ENCODE measurements around the gene NKAPL. TPM values are rescaled to one million over a fixed set of nuclear protein-coding genes. Genes with fewer than 3 reads are reported as not detected.

The NKAPL gene
- total and polyA plus RNA-seq, 2 donors from 2014 or later: 1.2 to 1.7 TPM

DNA sequence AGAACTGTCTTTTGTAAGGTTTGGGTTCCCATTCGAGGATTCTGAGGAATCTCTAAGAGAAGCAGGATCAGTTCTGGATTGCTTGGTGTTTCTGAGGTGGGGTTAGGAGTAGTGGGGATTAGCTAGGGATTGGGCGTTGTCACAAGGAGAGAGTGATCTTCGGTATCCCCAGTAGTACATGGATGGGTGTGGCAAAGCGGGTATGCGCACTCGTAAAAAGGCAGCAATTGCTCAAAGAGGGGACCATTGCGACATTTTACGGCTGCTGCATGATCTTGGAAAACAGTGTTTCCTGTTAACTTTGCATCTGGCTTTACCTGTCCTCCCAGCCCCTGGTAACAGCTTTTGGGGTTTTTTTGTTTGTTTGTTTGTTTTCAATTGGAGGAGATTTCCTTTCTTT lies 43.7 kb upstream of the NKAPL start:
- H3K4me1 ChIP-seq (ENCODE audit: control insufficient read depth in 2 of 3, insufficient read depth in 2 of 3, low read depth in 1 of 3, low read length in 3 of 3): peaks cover 0 to 2% (median 0%) of the 10 kb centered on the region in 3 donors
- TF ChIP-seq, protein P1, sequence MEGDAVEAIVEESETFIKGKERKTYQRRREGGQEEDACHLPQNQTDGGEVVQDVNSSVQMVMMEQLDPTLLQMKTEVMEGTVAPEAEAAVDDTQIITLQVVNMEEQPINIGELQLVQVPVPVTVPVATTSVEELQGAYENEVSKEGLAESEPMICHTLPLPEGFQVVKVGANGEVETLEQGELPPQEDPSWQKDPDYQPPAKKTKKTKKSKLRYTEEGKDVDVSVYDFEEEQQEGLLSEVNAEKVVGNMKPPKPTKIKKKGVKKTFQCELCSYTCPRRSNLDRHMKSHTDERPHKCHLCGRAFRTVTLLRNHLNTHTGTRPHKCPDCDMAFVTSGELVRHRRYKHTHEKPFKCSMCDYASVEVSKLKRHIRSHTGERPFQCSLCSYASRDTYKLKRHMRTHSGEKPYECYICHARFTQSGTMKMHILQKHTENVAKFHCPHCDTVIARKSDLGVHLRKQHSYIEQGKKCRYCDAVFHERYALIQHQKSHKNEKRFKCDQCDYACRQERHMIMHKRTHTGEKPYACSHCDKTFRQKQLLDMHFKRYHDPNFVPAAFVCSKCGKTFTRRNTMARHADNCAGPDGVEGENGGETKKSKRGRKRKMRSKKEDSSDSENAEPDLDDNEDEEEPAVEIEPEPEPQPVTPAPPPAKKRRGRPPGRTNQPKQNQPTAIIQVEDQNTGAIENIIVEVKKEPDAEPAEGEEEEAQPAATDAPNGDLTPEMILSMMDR (IDR thresholded peaks at IDR 0.05; ENCODE audit: borderline replicate concordance, extremely low read depth, insufficient read depth): no peak
- H3K4me3 ChIP-seq (ENCODE audit: low read length in 3 of 3): no peak overlapping the region
- H3K27ac ChIP-seq (ENCODE audit: low read depth in 2 of 2, low read length in 2 of 2): no peak overlapping the region
- H3K9me3 ChIP-seq (ENCODE audit: control insufficient read depth in 2 of 3, insufficient read depth in 1 of 3, low read length in 3 of 3): no peaks in the 10 kb centered on the region
- no peak for DNase-seq
- H3K27me3 ChIP-seq (ENCODE audit: control insufficient read depth, insufficient read depth, low read length): peaks cover 44% of the 10 kb centered on the region
- FAIRE-seq: no peak
- intact Hi-C loops (cut with DNase I): no loop called here
- no peak overlapping the region for H3K9ac ChIP-seq (ENCODE audit: low read length in 3 of 3)
- H3K36me3 ChIP-seq (ENCODE audit: control insufficient read depth in 2 of 3, insufficient read depth in 3 of 3, low read length in 3 of 3): no peaks in the 10 kb centered on the region

DNA sequence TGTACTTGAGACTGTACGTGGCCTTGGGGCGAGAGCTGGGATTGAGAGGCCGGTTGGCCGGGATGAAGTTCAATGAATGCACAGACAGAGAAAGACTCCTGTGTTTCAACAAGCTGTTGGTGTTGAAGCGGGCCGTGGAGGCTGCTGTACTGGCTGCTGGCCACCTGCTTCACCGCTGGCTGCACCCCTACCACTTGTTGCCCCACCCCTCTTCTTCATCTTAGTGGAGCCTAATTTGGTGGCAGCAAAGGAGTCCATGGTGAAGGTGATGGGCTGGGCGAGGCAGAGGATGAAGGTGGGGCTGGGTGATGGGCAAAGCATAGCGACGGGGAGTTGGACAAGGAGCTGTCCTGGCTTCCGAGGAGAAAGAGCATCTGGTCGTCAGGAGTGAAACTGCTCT lies 41.2 kb upstream of the NKAPL start:
- intact Hi-C loops (cut with DNase I): no loop called here
- H3K9ac ChIP-seq (ENCODE audit: low read length in 3 of 3): no peak overlapping the region
- H3K27ac ChIP-seq (ENCODE audit: low read depth in 2 of 2, low read length in 2 of 2): no peak overlapping the region
- no peaks in the 10 kb centered on the region for H3K9me3 ChIP-seq (ENCODE audit: control insufficient read depth in 2 of 3, insufficient read depth in 1 of 3, low read length in 3 of 3)
- H3K4me3 ChIP-seq (ENCODE audit: low read length in 3 of 3): no peak overlapping the region
- TF ChIP-seq, protein P1 (IDR thresholded peaks at IDR 0.05; ENCODE audit: borderline replicate concordance, extremely low read depth, insufficient read depth): no peak
- H3K27me3 ChIP-seq (ENCODE audit: control insufficient read depth, insufficient read depth, low read length): peaks cover 34% of the 10 kb centered on the region
- no peaks in the 10 kb centered on the region for H3K36me3 ChIP-seq (ENCODE audit: control insufficient read depth in 2 of 3, insufficient read depth in 3 of 3, low read length in 3 of 3)
- H3K4me1 ChIP-seq (ENCODE audit: control insufficient read depth in 2 of 3, insufficient read depth in 2 of 3, low read depth in 1 of 3, low read length in 3 of 3): peaks cover 0 to 2% (median 0%) of the 10 kb centered on the region in 3 donors
- FAIRE-seq (no peak), DNase-seq (no peak)

DNA sequence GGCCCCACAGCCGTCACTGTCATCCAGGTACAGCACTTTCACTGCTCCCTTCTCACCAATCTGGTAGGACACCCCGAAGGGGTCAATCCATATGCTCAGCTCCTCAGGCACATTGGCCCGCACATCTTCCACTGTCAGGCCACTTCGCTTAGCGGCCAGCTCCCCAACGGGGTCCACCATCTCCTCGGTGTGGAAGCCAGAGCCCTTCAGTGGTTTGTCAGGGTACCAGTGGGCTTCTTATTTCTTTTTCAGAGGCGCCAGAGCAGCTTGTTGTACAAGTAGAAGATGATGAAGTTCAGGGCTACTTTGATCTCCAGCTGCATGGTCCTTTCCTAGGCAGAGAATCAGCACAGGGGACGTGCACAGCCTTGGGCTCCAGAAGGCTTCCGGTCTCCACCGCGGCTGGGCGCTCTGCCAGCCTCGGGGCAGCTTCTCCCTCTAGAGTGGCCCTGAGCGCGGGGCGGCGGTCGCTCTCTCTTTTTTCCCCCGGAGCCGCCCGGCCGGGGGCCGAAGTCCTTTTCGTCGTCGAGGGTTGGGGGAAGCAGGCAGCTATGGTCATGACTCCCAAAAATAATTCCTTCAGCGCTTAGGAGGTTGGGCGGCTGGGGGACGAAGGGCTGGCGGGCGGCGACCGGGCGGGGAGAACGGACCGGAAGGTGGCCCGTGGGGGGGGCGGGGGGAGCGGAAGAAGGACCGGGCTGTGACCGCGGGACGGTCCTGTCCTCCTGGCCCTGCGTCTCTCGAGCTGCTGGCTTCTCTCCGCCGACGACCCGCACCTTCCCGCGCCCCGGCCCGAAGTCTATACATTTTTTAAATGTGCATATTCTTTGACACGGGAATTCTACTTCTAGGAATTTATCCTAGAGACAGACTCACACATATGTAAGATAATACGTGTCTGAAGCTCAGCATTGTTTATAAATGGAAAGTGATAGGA lies 40.5 kb upstream of the NKAPL start:
- peak overlapping the region in 1 of 3 donors; percentile 29 for H3K9ac ChIP-seq (ENCODE audit: low read length in 3 of 3)
- H3K27me3 ChIP-seq (ENCODE audit: control insufficient read depth, insufficient read depth, low read length): peaks cover 28% of the 10 kb centered on the region
- H3K4me1 ChIP-seq (ENCODE audit: control insufficient read depth in 2 of 3, insufficient read depth in 2 of 3, low read depth in 1 of 3, low read length in 3 of 3): peaks cover 0 to 2% (median 0%) of the 10 kb centered on the region in 3 donors
- FAIRE-seq (no peak), DNase-seq (peak; percentile 69 to 91 (median 75))
- no peaks in the 10 kb centered on the region for H3K36me3 ChIP-seq (ENCODE audit: control insufficient read depth in 2 of 3, insufficient read depth in 3 of 3, low read length in 3 of 3)
- no peak overlapping the region for H3K27ac ChIP-seq (ENCODE audit: low read depth in 2 of 2, low read length in 2 of 2)
- TF ChIP-seq, protein P1 (IDR thresholded peaks at IDR 0.05; ENCODE audit: borderline replicate concordance, extremely low read depth, insufficient read depth): no peak
- H3K9me3 ChIP-seq (ENCODE audit: control insufficient read depth in 2 of 3, insufficient read depth in 1 of 3, low read length in 3 of 3): no peaks in the 10 kb centered on the region
- peak overlapping the region; percentile 52 to 72 (median 60) for H3K4me3 ChIP-seq (ENCODE audit: low read length in 3 of 3)
- intact Hi-C loops (cut with DNase I): no loop called here

Measured in kidney (tissue), 14 donors.